Prostate gland (tissue), 2 donors: ENCODE results near the gene ORC4. TPM values are rescaled to one million over a fixed set of nuclear protein-coding genes. Genes with fewer than 3 reads are reported as not detected.
"Not testable (repeated sequence)": the region's sequence is repeated elsewhere in the genome, so short reads cannot be mapped to it uniquely, and the experiment has no call there.

ENCODE experiments used
- DNase-seq: peaks from one replicate; pipeline ENCODE4 v3.0.0-alpha.2; 2019; ENCODE audit warnings: low spot score
- H3K27ac ChIP-seq, 2 donors: fragments of 200-600 bp; sonication (generic); 2 replicates each; pipeline ENCODE4 v1.5.1; 2017 to 2019
- H3K27me3 ChIP-seq: fragments of 200-600 bp; sonication (generic); replicated peaks from 2 replicates; pipeline ENCODE4 v1.5.1; 2019; ENCODE audit not compliant: insufficient read depth
- H3K36me3 ChIP-seq, 2 donors: fragments of 200-600 bp; sonication (generic); 1 replicate in 1 of 2; 2 replicates in 1 of 2; pipeline versions ENCODE4 v1.5.1 to v1.8.1; 2017 to 2019
- H3K4me1 ChIP-seq: fragments of 200-600 bp; sonication (generic); replicated peaks from 2 replicates; pipeline ENCODE4 v1.5.1; 2019
- H3K4me3 ChIP-seq, 2 donors: fragments of 200-600 bp; sonication (generic); 2 replicates each; pipeline ENCODE4 v1.5.1; 2017 to 2019
- H3K9me3 ChIP-seq: fragments of 200-600 bp; sonication (generic); 2 replicates; pipeline ENCODE4 v1.5.1; 2017
- POLR2A ChIP-seq: fragments of 450-650 bp; IDR thresholded peaks from one replicate; pipeline ENCODE4 v1.6.1; 2016; ENCODE audit warnings: antibody characterized with exemption, mild to moderate bottlenecking
- POLR2AphosphoS5 ChIP-seq: sonication (generic); formaldehyde crosslinking; IDR thresholded peaks from one replicate; pipeline ENCODE4 v1.6.1; 2017; ENCODE audit warnings: antibody characterized with exemption
- WGBS: methylation state at CpG from one replicate; pipeline ENCODE4 v1.1.5; 2018; 5-methylcytosine and 5-hydroxymethylcytosine counted together
- intact Hi-C: fragments of 100-400 bp; cut with DNase I; formaldehyde crosslinking; loops from one replicate; pipeline ENCODE4 v1.14.2; 2022
- total RNA-seq, 2 donors: library from RNA; depleted of rRNA; stranded (reverse); fragments of >200 nt; gene quantifications; one replicate each; pipeline ENCODE4 v1.1.0, GENCODE V29; 2016
- TF ChIP-seq, protein P1 (sequence below), 4 experiments: fragments of 200-600 bp in 2 of 4; fragments of 450-650 bp in 2 of 4; sonication (generic) in 2 of 4; IDR thresholded peaks; 1 replicate in 3 of 4; 2 replicates in 1 of 4; pipeline ENCODE4 v1.5.1; 2016 to 2019; ENCODE audit warnings: antibody characterized with exemption in 4 of 4, mild to moderate bottlenecking in 2 of 4, moderate library complexity in 2 of 4

ORC4 gene
- total RNA-seq, 2 donors from 2014 or later: 62.0 to 88.3 TPM

DNA sequence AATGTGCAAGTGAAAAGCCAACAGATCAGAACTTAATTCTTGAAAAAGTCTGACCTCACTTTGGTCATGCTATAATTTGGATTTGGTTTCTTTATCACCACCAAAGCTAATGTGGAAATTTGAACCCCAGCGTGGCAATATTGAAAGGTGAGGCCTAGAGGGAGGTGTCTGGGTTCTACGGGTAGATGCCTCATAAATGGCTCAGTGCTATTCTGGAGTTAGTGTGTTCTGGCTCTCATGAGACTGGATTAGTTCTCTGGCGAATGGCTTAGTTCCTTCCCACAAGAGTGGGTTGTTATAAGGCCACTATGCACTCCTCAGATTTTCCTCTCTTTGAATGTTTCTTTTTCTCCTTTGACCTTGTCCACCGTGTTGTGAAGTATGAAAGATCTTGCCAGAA, 22.3 kb downstream of the ORC4 start:
- DNase-seq: no peak
- Histone ChIP-seq H3K4me1 (no peaks in the 10 kb centered on the region), H3K27me3 (no peaks in the 10 kb centered on the region), H3K4me3 (no peak overlapping the region), H3K36me3 (no peaks in the 10 kb centered on the region), H3K9me3 (no peaks in the 10 kb centered on the region), H3K27ac (no peak overlapping the region)
- TF ChIP-seq POLR2AphosphoS5: no peak
- TF ChIP-seq POLR2A: no peak
- TF ChIP-seq, protein P1, sequence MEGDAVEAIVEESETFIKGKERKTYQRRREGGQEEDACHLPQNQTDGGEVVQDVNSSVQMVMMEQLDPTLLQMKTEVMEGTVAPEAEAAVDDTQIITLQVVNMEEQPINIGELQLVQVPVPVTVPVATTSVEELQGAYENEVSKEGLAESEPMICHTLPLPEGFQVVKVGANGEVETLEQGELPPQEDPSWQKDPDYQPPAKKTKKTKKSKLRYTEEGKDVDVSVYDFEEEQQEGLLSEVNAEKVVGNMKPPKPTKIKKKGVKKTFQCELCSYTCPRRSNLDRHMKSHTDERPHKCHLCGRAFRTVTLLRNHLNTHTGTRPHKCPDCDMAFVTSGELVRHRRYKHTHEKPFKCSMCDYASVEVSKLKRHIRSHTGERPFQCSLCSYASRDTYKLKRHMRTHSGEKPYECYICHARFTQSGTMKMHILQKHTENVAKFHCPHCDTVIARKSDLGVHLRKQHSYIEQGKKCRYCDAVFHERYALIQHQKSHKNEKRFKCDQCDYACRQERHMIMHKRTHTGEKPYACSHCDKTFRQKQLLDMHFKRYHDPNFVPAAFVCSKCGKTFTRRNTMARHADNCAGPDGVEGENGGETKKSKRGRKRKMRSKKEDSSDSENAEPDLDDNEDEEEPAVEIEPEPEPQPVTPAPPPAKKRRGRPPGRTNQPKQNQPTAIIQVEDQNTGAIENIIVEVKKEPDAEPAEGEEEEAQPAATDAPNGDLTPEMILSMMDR (IDR thresholded peaks at IDR 0.05): no peak
- intact Hi-C loops: no loop called here
- WGBS: 89% methylated on average over 4 of the region's 4 CpGs

DNA sequence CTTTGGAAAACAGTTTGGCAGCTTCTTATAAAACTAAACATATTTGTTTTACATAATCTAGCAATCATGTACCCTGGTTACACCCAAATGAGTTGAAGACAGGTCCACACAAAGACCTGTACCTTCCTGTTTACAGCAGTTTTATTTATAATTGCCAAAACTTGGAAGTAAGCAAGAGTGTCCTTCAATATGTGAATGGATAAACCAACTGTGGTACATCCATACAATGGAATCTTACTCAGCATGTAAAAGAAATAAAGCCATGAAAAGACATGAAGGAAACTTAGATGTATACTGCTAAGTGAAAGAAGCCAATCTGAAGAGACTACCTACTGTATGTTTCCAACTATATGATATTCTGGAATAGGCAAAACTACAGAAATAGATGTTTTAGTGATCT, 23.7 kb downstream of the ORC4 start:
- H3K36me3 ChIP-seq: no peaks in the 10 kb centered on the region
- no peak overlapping the region for H3K4me3 ChIP-seq
- no peak overlapping the region for H3K27ac ChIP-seq
- H3K27me3 ChIP-seq: no peaks in the 10 kb centered on the region
- intact Hi-C loops: no loop called here
- DNase-seq: no peak
- no peaks in the 10 kb centered on the region for H3K9me3 ChIP-seq
- TF ChIP-seq, protein P1 (IDR thresholded peaks at IDR 0.05): no peak
- TF ChIP-seq POLR2AphosphoS5: no peak
- no peak for TF ChIP-seq POLR2A
- no peaks in the 10 kb centered on the region for H3K4me1 ChIP-seq

DNA sequence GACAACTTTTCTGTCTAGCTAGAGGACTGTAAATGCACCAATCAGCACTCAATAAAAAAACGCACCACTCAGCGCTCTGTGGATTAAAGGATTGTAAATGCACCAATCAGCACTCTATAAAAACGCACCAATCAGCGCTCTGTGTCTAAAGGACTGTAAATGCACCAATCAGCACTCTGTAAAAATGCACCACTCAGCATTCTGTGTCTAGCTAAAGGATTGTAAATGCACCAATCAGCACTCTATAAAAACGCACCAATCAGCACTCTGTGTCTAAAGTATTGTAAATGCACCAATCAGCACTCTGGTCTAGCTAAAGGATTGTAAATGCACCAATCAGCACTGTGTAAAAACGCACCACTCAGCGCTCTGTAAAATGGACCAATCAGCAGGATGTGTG, 25.6 kb downstream of the ORC4 start:
- not testable (repeated sequence) for H3K36me3 ChIP-seq, H3K9me3 ChIP-seq, H3K4me3 ChIP-seq, DNase-seq, H3K4me1 ChIP-seq, H3K27ac ChIP-seq, H3K27me3 ChIP-seq
- intact Hi-C loops: loop anchor here (5.0 kb wide), 2 partner anchors 207 to 997 kb away; no protein-coding TSS in a partner anchor
- 99% methylated on average over 7 of the region's 7 CpGs for WGBS

DNA sequence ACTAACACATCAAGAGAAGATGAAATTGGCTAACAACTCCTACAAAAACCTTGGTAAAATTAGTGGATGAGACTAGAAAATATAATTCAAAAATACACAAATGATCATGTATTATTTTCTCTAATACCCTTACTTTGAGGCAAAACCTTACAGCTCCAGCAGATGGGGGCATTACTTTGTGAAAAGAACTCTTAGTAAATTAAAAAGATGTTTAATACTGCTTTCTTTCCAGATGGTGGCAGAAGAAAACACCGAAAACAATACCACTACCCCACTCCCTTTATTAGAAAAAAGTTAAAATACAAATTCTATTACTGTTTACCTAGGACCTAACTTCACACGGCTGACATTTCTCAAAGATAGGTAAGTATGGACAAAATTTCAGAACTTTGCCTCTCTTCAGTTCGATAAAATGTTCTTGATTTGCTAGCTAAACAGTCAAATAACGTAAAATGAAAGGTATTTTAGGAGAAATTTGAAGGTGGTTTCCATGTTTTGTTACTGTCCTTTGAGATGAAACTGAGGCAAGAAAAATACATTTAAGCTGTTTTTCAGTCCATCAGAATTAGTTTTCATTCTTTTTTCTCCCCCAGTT, 30.6 kb downstream of the ORC4 start:
- intact Hi-C loops: loop anchor here (5.0 kb wide), 3 partner anchors 212 to 1002 kb away; no protein-coding TSS in a partner anchor
- H3K27me3 ChIP-seq: no peaks in the 10 kb centered on the region
- H3K4me1 ChIP-seq: no peaks in the 10 kb centered on the region
- no peaks in the 10 kb centered on the region for H3K36me3 ChIP-seq
- 56% methylated on average over 4 of the region's 4 CpGs for WGBS
- H3K9me3 ChIP-seq: no peaks in the 10 kb centered on the region
- no peak for TF ChIP-seq POLR2AphosphoS5
- TF ChIP-seq, protein P1 (IDR thresholded peaks at IDR 0.05): peak in 3 of 4 experiments; percentile 31 to 67 (median 61)
- no peak overlapping the region for H3K27ac ChIP-seq
- H3K4me3 ChIP-seq: no peak overlapping the region
- DNase-seq: no peak

DNA sequence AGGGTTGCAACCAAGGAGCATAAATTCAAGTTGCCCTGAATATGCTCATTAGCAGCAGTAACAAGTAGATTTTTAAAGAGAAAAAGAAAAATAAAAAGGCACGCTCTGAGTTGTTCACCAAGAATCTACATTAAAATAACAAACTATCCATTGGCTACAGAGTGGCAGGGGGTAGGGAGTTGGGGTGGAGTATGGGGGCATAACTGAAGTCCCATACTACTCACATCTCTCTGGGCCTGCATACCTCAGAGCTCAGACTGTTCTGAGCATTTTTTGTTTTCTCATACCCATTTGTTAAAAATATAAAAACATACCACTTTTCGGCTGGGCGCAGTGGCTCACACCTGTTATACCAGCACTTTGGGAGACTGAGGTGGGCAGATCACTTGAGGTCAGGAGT, 31.4 kb downstream of the ORC4 start:
- H3K36me3 ChIP-seq: no peaks in the 10 kb centered on the region
- TF ChIP-seq, protein P1 (IDR thresholded peaks at IDR 0.05): no peak
- WGBS: 94% methylated on average over 3 of the region's 3 CpGs
- no peak overlapping the region for H3K27ac ChIP-seq
- intact Hi-C loops: loop anchor here (5.0 kb wide), 1 partner anchor 523 kb away; no protein-coding TSS in a partner anchor
- no peaks in the 10 kb centered on the region for H3K27me3 ChIP-seq
- no peak overlapping the region for H3K4me3 ChIP-seq
- DNase-seq: no peak
- no peaks in the 10 kb centered on the region for H3K9me3 ChIP-seq
- no peaks in the 10 kb centered on the region for H3K4me1 ChIP-seq
